Keratinocyte (primary cell): ENCODE measurements around the gene TMEM237.

Experiments
- CTCF ChIP-seq, 3 experiments: IDR thresholded peaks in 1 of 3; conservative IDR thresholded peaks in 1 of 3; optimal IDR thresholded peaks in 1 of 3; 2 replicates in 2 of 3; 3 replicates in 1 of 3; pipeline versions ENCODE3 to v1.5.1; 2011; ENCODE audit warnings: low read length in 3 of 3, mild to moderate bottlenecking in 3 of 3, moderate library complexity in 2 of 3, control low read depth in 1 of 3, inconsistent platforms in 1 of 3; ENCODE audit not compliant: insufficient read depth in 2 of 3; ENCODE audit errors: extremely low read depth in 1 of 3
- EZH2 ChIP-seq: IDR thresholded peaks from one replicate; pipeline ENCODE4 v1.6.1; 2012; ENCODE audit warnings: inconsistent platforms, mild to moderate bottlenecking, low read length, moderate library complexity

GRCh38 chr2:201600906-201601305 lies 42.4 kb downstream of the TMEM237 start:
- TF ChIP-seq CTCF (optimal IDR thresholded peaks at IDR 0.05 in 1 of 3, IDR thresholded peaks at IDR 0.05 in 1 of 3, conservative IDR thresholded peaks at IDR 0.05 in 1 of 3; ENCODE audit: extremely low read depth in 1 of 3, insufficient read depth in 2 of 3, low read length in 3 of 3) (no peak), EZH2 (no peak)
